SW480 (cell line): ENCODE measurements around the gene NFYC.
"Not testable (repeated sequence)": the region's sequence is repeated elsewhere in the genome, so short reads cannot be mapped to it uniquely, and the experiment has no call there.

Experiments
- DNase-seq: peaks from one replicate; pipeline ENCODE4 v3.0.0-alpha.2; 2016; ENCODE audit warnings: low spot score

The NFYC gene

DNA sequence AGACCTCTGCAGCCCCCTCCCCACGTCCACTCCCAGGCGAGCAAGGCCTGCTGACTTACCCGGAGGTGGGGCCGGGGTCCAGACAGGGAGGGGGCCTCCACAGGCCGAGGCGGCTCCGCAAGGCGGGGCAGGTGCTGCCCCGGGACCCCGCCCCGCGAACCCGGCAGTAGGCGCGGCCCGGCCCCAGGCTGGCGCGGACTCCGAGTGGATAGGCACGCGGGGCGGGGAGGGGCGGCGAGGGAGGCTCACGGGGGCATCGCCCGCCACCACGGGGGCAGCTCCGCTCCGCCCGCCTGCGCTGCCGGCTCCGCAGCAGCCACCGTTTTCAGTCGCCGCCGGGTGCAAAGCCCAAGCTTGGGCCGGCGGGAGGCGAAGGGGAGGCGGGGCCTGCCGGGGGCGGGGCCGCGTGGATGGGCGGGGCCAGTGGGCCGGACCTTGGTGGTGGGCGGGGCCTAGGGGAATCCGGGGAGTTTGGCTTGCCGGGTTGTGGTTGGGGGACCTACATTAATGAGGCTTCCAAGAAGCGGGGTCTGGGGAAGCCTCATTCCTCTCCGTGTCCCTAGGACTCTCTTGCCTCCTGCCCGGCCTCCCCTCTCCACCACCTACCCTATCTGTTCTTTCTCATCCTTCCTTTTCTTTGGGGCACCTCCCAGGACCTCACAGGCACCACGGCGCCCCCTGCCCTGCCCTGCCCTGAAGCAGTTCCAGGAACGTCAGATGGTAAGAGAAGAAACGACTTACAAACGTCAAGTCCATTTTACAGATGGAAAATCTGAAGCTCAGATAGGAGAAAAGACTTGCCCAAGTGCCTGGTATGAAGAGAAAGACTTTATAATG is 26.0 kb upstream of the NFYC start, which contains the start of gene RIMS3:
Gene RIMS3 (minus strand): TSS at position 348 of the 837 bp plus-strand sequence. CDS start 23,757 bp downstream, outside the sequence.
- DNase-seq, result peak; percentile 38

GRCh38 chr1:40668769-40669525 is 22.6 kb upstream of the NFYC start:
- peak; percentile 50 for DNase-seq

DNA sequence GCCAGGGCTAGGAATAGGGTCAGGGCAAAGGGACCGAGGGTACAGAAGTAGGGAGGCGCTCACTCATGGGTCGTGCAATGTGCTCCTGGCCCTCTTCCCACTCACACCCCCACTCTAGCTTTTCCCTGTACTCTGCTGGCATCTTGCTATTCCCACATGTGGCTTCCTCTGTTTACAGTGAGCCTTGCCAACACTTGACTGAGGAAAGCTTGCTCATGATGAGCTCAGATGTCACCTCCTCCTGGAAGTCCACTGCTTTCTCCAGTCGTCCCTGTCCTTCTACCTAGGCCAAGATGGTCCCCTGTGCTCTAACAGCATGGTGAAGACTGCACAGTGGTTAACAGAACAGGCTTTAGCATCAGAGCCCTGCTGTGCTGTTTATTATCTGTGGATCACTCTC is 18.1 kb upstream of the NFYC start:
- DNase-seq, result no peak

GRCh38 chr1:40676501-40676900 is 15.0 kb upstream of the NFYC start:
- no peak for DNase-seq

DNA sequence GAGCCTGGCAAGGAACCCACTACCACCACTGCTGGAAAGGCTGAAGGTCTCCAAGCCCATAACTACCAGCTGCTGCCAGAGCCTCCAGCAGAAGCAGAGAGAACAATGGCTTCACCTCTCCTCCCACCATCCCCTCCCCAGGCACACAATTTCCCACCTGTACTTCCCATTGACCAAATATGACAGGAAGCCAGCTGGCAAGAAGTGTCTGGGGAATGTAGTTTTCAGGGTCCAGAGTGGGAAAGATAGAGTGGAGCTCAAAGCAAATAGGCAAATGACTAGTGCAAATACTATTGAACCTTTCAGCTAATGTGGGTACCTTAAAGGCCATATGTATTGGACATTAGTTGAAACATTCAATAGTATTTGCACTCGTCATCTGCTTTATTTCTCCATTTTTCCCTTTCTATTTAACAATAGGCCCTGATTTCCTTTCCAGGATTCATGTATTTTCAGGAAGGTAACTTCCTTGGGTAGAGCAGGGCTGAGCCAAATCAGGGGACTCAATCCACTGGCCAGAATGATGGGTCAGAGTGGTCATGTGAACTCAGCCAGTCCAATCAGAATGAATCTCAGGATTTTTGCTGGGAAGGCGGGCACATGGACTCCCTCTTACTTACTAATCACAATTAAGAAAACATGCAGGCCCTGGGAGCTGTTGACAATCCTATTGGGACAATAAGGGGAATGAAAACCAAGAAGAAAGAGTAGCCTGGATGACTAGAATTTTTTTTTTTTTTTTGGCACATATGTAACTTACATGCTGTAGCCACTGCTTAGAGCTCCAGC is 12.1 kb upstream of the NFYC start:
- DNase-seq, result no peak

DNA sequence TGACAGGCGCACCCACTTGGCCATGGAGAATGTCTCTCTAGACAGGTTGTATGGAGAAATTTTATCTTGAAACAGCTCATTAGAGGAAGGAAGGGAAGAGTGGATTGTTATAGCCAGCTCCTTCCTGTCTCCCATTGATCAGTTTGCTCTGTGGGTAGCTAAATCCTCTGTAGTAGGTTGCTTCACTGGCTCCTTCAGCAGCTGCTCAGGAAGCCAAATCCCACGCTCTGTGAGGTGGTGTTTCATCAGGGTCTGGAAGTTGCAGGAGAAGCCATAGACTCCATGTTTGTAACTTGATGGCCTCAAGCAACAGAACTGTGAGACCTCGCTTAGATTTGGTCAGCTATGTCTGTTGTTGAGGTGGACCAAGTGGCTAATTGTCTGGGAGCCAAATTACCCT is 6.8 kb upstream of the NFYC start:
- no peak for DNase-seq

DNA sequence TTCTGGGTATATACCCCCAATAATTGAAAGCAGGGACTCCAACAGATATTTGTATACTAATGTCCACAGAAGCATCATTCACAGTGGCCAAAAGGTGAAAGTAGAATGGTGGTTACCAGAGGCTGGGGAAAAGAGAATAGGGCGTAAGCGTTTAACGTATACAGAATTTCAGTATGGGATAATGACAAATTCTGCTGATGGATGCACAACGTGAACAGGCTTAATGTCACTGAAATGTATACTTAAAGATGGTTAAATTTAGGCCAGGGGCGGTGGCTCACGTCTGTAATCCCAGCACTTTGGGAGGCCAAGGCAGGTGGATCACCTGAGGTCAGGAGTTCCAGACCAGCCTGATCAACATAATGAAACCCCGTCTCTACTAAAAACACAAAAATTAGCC is 4.4 kb upstream of the NFYC start:
- no peak for DNase-seq

- DNase-seq, result no peak
Observed at GRCh38 chr1:40687661-40688060, 3.8 kb upstream of the NFYC start.

DNA sequence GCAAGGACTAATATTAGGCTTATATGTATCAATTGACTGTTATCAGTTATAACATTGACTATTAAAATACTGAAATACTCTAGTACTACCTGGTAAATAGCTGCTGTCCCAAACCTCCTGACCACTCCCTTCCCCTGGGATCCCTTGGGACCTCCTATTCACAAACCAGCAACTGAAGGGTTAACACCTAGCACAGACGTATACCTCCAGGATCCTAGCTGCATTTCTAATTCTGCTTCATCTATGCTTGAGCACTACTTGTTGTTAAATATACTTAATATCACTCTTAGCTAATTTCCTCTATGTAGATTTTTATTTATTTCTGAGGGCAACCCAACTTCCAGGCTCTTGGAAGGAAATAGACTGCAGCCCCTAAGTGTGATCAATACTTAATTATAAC is 1.8 kb upstream of the NFYC start:
- no peak for DNase-seq

GRCh38 chr1:40690771-40691537 is 550 bp upstream of the NFYC start:
- no peak for DNase-seq

DNA sequence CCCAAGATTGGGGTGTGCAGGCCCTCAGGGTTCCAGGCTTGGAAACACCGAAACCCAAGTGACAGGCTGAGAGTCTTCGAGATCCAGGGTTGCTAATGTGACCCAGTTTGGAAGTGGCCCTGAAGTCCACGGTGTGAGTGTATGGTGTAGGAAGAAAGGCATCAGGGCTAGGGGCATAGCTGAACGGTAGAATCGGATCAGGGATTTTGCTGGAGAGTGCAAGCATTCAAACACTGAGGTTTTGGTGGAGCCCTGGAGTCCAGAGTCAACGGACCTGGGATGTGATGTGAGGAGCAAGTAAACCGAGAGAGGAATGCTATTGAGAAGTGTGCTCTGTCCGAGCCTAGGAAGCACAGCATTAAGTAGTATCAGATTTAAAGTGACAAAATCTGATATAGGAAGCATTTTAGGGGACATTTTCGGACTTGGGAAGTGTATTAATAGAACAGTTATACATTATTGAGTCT is 958 bp downstream of the NFYC start:
- peak; percentile 41 for DNase-seq

- DNase-seq, result no peak
Observed at GRCh38 chr1:40693425-40693824, 1.9 kb downstream of the NFYC start.

DNA sequence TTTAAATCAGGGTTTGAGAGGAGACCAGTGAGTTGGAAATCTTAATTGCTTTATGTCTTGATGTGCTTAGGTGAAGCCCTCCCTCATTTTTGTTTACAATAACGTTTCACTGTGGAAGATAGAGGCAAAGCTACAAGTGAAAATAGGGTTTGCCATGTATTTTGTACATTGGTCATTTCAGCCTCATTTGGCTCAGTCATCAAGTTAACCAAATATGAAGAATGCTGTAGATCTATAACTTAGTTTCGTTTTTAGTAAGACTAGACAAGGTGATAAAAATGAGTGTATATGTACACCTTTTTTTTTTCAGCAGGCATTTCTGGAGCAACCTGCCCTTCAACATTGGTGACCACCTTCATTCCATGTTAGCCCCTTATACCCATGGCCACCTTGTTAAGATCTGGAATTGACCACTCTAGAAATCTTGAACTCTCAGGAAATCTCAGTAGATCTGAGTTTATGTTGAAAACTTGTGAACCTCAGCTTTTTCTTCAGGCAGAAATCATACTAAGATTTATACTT is 2.9 kb downstream of the NFYC start:
- DNase-seq, result no peak

DNA sequence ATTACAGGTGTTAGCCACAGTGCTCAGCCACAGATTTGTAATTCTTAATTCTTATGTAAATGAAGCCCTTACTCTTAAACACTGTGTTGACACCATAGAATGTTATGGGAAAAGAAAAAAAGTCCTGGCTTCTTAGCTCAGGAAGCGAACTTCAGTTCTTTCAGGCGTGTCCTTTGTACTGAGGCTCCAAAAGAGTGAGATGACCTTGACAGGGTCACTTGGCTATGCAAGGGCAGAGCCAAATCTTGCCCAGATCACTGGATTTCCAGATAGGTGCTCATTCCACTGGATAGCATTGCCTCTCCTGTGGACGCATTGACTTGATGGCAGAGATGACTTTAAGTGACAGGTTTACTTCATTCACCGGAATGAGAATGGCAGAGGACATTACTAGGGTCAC is 4.8 kb downstream of the NFYC start:
- no peak for DNase-seq

DNA sequence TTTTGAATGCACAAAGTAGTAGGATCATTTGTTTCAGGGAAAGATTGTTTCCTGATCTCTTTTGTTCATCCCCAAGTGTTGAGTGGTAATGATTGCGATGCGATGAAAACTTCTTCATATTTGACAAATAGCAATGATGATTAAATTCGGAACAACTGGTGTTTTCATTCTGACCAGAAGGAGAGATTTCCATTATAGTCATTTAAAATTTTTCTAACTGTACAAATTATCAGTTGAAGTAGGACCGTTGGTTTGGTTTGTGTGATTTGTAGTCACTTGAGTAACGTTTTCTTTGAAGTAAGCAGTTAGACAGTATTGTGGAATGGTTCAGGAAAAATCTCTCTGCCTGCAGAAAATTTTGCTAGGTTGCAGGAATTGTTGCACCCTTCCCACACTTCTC is 5.9 kb downstream of the NFYC start:
- no peak for DNase-seq

DNA sequence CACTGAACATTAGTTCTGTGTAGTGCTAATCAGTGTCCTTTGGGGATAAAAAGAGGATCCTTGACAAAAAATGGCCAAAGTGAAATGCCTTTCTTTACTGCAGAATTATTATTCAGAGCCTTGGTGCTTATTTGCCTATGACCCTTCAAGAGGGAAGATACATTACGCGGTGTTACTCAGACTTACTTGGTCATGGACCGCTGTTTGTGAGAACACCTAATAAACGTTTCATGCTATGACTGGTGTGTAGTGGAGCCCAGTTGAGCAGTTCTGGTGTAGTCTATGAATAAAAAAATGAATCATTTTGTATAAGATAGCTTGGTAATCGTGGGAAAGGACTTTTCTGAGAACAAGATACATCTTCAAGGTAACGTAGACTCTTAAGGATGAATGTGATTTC is 8.3 kb downstream of the NFYC start:
- no peak for DNase-seq

DNA sequence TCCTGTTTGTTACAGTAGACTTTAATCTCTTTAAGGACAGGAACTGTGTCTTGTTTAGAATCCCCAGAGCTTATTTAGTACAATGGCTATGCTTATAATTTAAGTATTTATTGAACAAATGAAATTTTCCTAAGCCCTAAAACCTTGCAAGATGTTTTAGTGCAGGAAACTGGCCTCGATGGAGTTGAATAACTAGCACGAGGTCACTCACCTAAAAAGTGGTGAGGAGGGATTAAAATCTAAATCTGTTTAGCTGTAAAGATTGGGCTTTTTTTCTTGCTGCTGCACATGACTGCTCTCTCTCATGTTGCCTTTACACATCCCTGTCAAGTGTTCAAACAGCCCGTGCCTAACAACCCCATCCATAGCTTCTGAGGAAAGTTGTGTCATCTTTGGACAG is 10.2 kb downstream of the NFYC start:
- DNase-seq, result no peak

DNA sequence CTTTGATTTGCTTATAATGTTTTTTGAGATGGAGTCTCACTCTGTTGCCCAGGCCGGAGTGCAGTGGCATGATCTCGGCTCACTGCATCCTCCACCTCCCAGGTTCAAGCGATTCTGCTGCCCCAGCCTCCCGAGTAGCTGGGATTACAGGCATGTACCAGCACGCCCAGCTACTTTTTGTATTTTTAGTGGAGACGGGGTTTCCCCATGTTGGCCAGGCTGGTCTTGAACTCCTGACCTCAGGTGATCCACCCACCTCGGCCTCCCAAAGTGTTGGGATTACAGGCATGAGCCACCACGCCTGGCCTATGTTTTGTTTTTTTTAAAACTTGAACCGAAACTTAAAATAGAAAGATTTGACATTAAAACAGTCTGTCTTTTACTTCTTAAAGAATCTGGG is 11.3 kb downstream of the NFYC start:
- not testable (repeated sequence) for DNase-seq

DNA sequence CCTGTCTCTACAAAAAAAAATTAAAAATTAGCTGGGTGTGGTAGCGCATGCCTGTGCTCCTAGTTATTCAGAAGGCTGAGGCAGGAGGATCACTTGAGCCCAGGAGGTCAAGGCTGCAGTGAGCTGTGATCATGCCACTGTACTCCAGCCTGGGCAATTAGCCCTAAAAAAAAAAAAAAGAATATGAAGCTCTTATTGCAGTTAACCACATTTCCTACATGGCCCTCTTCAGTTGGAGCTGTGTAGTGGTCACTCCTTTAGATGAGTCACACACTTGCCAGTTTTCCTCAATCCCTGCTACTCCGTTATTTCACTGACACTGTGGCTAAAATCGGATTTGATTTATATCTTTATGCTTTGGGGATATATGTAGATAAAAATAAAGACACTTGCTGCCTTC is 11.8 kb downstream of the NFYC start:
- DNase-seq, result peak; percentile 53

GRCh38 chr1:40704817-40705733 is 13.6 kb downstream of the NFYC start:
- DNase-seq, result no peak
